ENCODE data around the gene HPSE2. TPM values are rescaled to one million over a fixed set of nuclear protein-coding genes. Genes with fewer than 3 reads are reported as not detected.

The HPSE2 gene
- polyA plus RNA-seq, 2 of the 4 experiments (the other 2 are of a cell fraction) = not detected

DNA sequence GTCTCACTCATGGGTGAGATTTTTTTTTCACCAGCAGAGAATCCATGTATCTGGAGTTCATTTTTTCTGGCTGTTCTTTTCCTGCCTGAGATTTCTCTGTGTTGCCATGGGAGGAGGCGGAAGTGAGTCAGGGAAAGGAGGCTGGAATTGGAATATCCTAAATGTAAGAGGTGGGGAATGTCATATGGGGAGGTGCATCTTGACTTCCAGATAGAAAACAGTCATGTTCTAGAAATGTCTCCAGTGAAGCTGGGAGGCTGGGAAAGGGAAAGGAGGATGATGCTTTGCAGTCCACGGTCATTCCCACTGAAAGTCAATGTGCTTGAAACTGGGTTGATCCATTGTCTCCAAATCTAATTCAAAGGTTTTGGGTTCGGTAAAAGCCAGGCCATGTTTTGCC lies 749.2 kb downstream of the HPSE2 start:
- Histone ChIP-seq H3K9me3 (no peaks in the 10 kb centered on the region), H3K4me3 (no peak overlapping the region), H3K4me1 (no peaks in the 10 kb centered on the region), H3K27ac (no peak overlapping the region), H3K4me2 (no peak overlapping the region)
- TF ChIP-seq HOXA7 (CRISPR knock-in tag; IDR thresholded peaks at IDR 0.05) = no peak
- no peak for TF ChIP-seq MAZ (IDR thresholded peaks at IDR 0.05; ENCODE audit: borderline replicate concordance, low read depth, low read length)
- TF ChIP-seq KDM5A (IDR thresholded peaks at IDR 0.05) = no peak
- TF ChIP-seq, protein P1, sequence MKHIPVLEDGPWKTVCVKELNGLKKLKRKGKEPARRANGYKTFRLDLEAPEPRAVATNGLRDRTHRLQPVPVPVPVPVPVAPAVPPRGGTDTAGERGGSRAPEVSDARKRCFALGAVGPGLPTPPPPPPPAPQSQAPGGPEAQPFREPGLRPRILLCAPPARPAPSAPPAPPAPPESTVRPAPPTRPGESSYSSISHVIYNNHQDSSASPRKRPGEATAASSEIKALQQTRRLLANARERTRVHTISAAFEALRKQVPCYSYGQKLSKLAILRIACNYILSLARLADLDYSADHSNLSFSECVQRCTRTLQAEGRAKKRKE (CRISPR knock-in tag; IDR thresholded peaks at IDR 0.05; ENCODE audit: low read depth) = no peak
- TF ChIP-seq HEYL (CRISPR knock-in tag; IDR thresholded peaks at IDR 0.05) = no peak
- TF ChIP-seq FOXS1 (CRISPR knock-in tag; IDR thresholded peaks at IDR 0.05) = no peak
- TF ChIP-seq CBX2 (IDR thresholded peaks at IDR 0.05; ENCODE audit: borderline replicate concordance, low read depth) = no peak
- TF ChIP-seq, protein P2, sequence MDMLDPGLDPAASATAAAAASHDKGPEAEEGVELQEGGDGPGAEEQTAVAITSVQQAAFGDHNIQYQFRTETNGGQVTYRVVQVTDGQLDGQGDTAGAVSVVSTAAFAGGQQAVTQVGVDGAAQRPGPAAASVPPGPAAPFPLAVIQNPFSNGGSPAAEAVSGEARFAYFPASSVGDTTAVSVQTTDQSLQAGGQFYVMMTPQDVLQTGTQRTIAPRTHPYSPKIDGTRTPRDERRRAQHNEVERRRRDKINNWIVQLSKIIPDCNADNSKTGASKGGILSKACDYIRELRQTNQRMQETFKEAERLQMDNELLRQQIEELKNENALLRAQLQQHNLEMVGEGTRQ (IDR thresholded peaks at IDR 0.05) = no peak
- no peak for TF ChIP-seq CHD4 (IDR thresholded peaks at IDR 0.05; ENCODE audit: borderline replicate concordance)
- no peak for TF ChIP-seq KDM1A (IDR thresholded peaks at IDR 0.05; ENCODE audit: low read depth)
- TF ChIP-seq POLR2A (IDR thresholded peaks at IDR 0.05; ENCODE audit: low read length) = no peak
- TF ChIP-seq JUN (IDR thresholded peaks at IDR 0.05) = no peak
- TF ChIP-seq HOXB13 (CRISPR knock-in tag; IDR thresholded peaks at IDR 0.05; ENCODE audit: low read depth) = no peak
- FAIRE-seq = no peak
- DNase-seq (ENCODE audit: low read depth in 1 of 2, low spot score in 1 of 2) = no peak
- ATAC-seq = no peak
- CTCF ChIA-PET = no interaction called here
- POLR2A ChIA-PET = no interaction called here
- 36% methylated on average over 3 of the region's 3 CpGs for WGBS (ENCODE audit: missing lambda C conversion rate)

DNA sequence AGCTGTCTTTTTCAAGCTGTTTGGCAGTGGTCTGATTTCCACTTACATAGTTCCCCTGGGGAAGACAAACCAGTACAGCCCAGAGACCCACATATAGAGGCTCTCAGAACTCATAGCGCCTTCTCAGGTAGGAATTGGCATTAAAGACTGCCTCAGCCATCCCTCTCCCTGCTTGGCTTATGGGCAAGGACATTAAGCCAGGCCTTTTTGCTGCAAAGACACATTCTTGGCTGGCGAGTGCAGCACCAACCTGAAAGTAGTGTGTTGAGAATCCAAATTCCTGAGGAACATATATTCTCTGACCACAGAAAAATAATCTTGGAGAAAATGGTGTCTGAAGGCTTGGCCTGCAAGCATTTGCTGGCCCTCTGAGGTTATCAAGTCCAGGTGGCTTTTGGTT lies 749.7 kb downstream of the HPSE2 start:
- ChIA-PET POLR2A (no interaction called here), CTCF (interaction anchor here (1.2 kb wide), 1 partner anchor 19 kb away, joined by 3 read pairs; no protein-coding TSS in a partner anchor)
- no peak overlapping the region for H3K4me3 ChIP-seq
- no peak overlapping the region for H3K4me2 ChIP-seq
- TF ChIP-seq FOXS1 (CRISPR knock-in tag; IDR thresholded peaks at IDR 0.05) = no peak
- no peak for TF ChIP-seq ZSCAN20 (CRISPR knock-in tag; IDR thresholded peaks at IDR 0.05)
- TF ChIP-seq ZNF302 (CRISPR knock-in tag; IDR thresholded peaks at IDR 0.05) = no peak
- TF ChIP-seq, protein P1 (CRISPR knock-in tag; IDR thresholded peaks at IDR 0.05; ENCODE audit: low read depth) = no peak
- TF ChIP-seq MAFK (IDR thresholded peaks at IDR 0.05; ENCODE audit: partially characterized antibody) = no peak
- TF ChIP-seq, protein P3, sequence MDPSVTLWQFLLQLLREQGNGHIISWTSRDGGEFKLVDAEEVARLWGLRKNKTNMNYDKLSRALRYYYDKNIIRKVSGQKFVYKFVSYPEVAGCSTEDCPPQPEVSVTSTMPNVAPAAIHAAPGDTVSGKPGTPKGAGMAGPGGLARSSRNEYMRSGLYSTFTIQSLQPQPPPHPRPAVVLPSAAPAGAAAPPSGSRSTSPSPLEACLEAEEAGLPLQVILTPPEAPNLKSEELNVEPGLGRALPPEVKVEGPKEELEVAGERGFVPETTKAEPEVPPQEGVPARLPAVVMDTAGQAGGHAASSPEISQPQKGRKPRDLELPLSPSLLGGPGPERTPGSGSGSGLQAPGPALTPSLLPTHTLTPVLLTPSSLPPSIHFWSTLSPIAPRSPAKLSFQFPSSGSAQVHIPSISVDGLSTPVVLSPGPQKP (IDR thresholded peaks at IDR 0.05; ENCODE audit: low read depth, low read length) = no peak
- no peak for TF ChIP-seq TP53 (CRISPR knock-in tag; IDR thresholded peaks at IDR 0.05)
- no peak for TF ChIP-seq CHD2 (IDR thresholded peaks at IDR 0.05; ENCODE audit: low read length, partially characterized antibody)
- TF ChIP-seq POLR2A (IDR thresholded peaks at IDR 0.05; ENCODE audit: low read length) = no peak
- TF ChIP-seq EHF (CRISPR knock-in tag; IDR thresholded peaks at IDR 0.05) = no peak
- TF ChIP-seq ZC3H11A (IDR thresholded peaks at IDR 0.05) = no peak
- TF ChIP-seq SMC3 (IDR thresholded peaks at IDR 0.05) = no peak
- TF ChIP-seq MYC (IDR thresholded peaks at IDR 0.05; ENCODE audit: borderline replicate concordance, low read length) = no peak
- H3K4me1 ChIP-seq = no peaks in the 10 kb centered on the region
- FAIRE-seq (no peak), DNase-seq (ENCODE audit: low read depth in 1 of 2, low spot score in 1 of 2) (no peak), ATAC-seq (no peak)
- no peaks in the 10 kb centered on the region for H3K9me3 ChIP-seq
- no peak overlapping the region for H3K27ac ChIP-seq
- WGBS (ENCODE audit: missing lambda C conversion rate) = 32% methylated on average over 2 of the region's 2 CpGs

Measured in A549 (cell line).